ENCODE measurements around the gene POMT1.
A peak's percentile ranks its signal among the peaks of the same experiment; 100 is the strongest.
"Not testable (repeated sequence)": the region's sequence is repeated elsewhere in the genome, so short reads cannot be mapped to it uniquely, and the experiment has no call there.

POMT1 gene

DNA sequence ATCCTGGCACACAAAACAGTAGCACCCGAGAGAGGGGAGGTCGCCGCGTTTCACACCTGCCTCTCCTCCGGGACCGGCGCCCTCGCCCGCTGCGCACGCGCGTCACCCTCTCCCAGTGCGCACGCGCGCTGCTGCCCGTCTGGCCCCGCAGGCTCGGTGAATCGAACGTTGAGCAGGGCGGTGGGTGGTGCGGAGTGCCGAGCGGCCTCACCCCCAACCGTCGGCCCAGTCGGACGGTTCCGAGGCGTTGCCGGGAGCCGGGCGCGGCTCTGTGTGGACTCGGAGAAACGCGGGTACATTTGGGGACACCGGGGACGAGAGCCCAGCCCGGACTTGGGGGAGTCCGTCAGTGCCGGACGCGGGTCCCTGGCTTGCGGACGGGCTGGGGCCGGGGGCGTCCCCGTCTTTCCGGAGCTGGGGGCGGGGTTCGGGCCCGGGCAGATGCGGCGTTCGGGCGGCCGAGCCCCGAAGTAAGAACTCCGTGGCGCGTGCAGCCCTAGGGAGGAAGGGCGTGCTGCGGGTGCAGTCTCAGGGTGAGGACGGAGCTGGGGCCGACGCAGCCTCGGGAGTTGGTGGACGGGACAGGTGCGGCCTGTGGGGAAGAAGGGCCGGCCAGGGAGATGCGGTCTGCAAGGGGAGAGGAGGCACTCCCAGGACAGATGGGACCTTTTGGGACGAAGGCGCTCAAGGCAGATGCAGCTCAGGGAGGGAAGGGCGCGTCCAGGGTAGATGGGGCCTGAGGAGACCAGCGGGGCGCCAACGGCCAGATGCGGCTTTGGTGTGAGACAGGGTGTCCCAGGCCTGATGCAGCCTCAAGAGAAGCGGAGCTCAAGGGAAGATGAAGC, at the start of gene POMT1:
Gene POMT1, plus strand, starts transcription at position 138 of the 845 bp plus-strand sequence. CDS start 1,301 bp downstream, outside the sequence.
- peak; percentile 72 to 82 (median 78) for DNase-seq

- DNase-seq: no peak
These were observed 48.7 kb upstream of the POMT1 start for GRCh38 chr9:131454028-131454427.

GRCh38 chr9:131455655-131456054, 47.1 kb upstream of the POMT1 start:
- DNase-seq: not testable (repeated sequence)

- DNase-seq: no peak
These were observed 45.0 kb upstream of the POMT1 start for GRCh38 chr9:131457746-131458145.

DNA sequence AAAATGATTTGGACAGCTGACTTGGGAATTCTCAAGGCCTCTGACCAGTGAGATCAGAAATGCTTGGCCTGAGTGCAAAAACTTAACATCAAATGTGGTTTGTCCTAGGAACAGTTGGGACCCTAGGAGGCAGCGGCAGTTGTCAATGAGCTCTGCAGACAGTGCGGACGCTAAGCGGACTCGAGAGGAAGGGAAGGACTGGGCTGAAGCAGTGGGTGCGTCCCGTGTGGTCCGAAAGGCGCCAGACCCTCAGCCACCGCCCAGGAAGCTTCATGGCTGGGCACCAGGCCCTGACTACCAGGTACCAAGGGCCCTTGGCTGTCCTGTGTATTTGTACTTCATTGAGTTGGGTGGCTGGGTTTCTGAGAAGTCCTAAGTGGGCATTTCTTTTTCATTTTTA, 43.7 kb upstream of the POMT1 start:
- no peak for DNase-seq

- no peak for DNase-seq
These were observed 41.6 kb upstream of the POMT1 start for GRCh38 chr9:131461166-131461565.

DNA sequence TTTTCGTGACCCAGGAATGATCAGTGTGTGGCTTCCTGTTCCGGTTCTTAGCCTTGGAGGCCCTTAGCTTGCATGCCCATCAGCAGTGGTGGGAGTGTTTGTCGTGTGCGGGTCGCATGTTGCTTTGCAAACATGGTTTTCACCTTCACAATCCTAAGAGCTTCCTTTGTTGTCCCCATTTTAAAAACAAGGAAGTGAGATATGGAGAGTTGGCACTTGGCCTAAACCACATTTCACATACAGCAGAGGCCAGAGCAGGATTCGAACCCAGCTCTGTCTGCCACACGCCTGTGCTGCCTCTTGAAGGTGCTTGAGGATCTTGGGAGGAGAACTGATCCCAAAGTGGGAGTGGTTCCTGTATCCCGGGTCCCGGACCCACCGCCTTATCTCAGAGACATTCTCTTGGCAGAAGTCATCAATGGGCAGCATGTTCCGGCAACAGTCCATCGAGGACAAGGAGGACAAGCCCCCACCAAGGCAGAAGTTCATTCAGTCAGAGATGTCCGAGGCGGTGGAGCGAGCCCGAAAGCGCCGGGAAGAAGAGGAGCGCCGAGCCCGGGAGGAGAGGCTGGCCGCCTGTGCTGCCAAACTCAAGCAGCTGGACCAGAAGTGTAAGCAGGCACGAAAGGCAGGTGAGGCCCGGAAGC, 38.2 kb upstream of the POMT1 start:
- DNase-seq: no peak

DNA sequence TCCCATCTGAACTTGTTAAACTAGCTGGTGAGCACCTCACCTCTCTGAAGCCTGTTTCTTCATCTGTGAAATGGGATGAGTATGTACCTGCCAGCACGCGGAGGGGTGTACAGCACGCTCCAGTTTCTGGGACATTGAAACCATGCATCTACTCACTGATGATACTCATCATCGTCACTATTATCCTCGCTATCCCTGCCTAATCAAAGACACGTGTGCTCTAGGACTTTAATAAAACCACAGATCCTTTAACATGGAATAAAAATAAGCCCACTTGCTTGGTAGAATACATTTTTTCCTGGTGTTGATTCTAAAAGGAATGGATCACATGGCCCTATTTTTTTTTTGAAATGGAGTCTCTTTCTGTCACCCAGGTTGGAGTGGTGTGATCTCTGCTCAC, 37.3 kb upstream of the POMT1 start:
- no peak for DNase-seq

DNA sequence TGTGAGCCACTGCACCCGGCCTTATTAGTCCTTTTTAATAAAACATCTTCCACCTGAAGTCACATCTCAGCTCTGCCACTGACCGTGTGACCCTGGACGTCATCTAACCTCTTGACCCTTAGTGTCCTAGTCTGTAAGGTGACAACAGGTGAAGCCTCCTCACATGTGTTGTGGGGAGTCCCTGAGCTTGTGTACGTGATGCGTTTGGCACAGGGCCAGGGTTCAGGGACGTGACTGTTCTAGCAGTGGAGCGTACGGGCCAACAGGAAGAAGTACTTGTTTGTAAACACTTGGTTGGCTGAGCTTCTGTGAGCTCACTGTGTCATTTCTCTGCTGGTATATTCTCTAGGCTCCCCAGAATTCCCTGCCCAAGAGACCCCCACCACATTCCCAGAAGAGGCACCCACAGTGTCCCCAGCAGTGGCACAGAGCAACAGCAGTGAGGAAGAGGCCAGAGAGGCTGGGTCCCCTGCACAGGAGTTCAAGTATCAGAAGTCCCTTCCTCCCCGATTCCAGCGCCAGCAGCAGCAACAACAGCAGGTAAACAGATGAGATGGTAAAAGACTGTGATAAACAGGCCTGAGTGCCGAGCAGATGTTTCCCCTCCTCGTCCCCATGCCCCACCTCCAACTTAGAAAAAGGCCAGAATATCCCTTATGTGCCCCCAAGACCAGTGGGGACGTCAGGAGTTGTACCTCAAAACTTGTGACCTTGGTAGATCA, 35.3 kb upstream of the POMT1 start:
- DNase-seq: no peak

- no peak for DNase-seq
These were observed 34.7 kb upstream of the POMT1 start for GRCh38 chr9:131468031-131468430.

- DNase-seq: no peak
These were observed 33.4 kb upstream of the POMT1 start for GRCh38 chr9:131469356-131469755.

- no peak for DNase-seq
These were observed 32.8 kb upstream of the POMT1 start for GRCh38 chr9:131469951-131470350.

DNA sequence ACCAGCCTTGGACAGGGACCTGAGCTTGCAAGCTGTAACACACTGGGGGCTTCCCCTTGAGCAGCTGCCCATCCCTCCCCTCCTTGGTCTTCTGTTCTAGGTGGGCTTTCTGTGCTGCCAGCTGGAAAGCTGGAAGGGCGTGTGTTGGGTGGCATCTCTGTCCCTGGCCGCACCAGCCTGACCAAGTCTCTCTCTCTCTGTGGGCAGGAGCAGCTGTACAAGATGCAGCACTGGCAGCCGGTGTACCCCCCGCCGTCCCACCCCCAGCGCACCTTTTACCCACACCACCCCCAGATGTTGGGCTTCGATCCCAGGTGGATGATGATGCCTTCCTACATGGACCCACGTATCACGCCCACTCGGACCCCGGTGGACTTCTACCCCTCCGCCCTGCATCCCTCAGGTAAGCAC, 32.1 kb upstream of the POMT1 start:
- no peak for DNase-seq

GRCh38 chr9:131472085-131472484, 30.6 kb upstream of the POMT1 start:
- not testable (repeated sequence) for DNase-seq

- no peak for DNase-seq
These were observed 29.4 kb upstream of the POMT1 start for GRCh38 chr9:131473198-131473885.

DNA sequence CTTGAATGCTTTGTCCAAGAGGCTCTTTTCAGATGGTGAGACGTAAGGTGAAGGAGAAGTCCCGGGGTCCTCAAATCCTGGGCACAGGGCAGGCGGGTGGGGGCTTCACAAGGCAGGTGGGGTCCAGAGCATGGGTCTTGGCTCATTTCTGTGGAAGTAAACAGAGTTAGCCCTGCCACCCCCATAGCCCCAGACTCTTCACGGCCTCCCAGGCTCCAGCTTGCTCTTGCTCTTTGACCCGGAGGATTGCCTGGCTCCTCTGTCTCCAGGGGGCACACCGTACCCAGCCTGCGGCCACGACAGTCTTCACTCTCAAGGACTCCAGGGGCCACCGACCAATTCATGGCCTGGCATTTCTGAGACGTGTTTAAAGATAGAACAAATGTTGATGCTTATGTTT, 28.8 kb upstream of the POMT1 start:
- no peak for DNase-seq

DNA sequence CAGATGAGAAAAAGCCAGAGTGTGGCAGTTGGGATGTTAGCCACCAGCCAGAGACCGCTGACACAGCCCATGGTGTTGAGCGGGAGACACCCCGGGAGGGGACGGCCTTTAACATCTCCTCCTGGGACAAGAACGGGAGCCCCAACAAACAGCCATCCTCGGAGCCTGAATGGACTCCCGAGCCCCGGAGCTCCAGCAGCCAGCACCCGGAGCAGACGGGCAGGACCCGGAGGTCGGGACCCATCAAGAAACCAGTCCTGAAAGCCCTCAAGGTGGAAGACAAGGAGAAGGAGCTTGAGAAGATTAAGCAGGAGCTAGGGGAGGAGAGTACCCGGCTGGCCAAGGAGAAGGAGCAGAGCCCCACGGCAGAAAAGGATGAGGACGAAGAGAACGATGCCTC, 28.0 kb upstream of the POMT1 start:
- DNase-seq: no peak

GRCh38 chr9:131475111-131475955, 27.4 kb upstream of the POMT1 start:
- DNase-seq: no peak

DNA sequence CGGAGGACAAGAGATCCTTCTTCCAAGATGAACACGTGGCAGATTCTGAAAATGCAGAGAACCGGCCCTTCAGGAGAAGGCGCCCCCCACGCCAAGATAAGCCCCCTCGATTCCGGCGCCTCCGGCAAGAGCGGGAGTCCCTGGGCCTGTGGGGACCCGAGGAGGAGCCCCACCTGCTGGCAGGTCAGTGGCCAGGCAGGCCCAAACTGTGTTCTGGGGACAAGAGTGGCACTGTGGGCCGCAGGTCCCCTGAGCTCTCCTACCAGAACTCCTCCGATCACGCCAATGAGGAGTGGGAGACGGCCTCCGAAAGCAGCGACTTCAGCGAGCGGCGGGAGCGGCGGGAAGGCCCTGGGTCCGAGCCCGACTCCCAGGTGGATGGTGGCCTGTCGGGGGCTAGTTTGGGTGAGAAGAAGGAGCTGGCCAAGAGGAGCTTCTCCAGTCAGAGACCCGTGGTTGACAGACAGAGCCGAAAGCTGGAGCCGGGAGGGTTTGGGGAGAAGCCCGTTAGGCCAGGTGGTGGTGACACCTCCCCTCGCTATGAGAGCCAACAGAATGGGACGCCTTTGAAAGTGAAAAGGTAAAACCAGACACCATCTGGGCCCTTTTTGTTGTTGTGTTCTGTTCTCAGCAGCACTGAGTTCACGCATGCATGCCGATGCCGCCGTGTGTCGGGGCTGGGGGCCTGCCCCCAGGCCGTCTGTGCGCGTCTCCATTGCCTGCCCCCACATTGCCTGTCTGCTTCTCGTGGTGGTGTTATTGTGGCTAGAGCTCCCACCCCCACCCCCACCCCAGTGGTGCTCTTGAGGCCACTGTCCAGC, 26.6 kb upstream of the POMT1 start:
- DNase-seq: no peak

GRCh38 chr9:131476777-131477345, 25.9 kb upstream of the POMT1 start:
- no peak for DNase-seq

DNA sequence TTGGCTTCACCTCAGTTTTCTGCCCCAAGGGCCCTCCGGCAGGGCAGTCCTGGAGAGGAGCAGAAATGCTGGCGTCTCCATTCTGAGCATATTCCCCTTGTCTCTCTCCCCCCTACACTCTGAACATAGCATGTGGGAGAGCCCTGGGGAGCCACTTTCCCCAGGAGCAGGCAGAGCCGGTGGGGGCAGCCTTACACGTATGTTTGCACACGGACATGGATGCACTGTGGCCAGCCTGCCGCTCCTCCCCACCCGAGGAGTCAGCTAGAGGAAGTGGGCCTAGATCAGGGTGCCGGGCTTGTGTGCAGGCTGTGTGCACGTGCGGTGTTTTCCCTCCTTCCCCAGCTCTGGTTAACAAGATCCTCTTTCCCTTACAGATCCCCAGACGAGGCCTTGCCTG, 25.4 kb upstream of the POMT1 start:
- no peak for DNase-seq
